GM12875 (cell line): ENCODE data around the gene APOL5.

ENCODE experiments used
- H3K4me3 ChIP-seq: one replicate; pipeline ENCODE4 v1.5.1; 2011; ENCODE audit warnings: low read depth, low read length, control low read depth
- TF ChIP-seq, protein P1 (sequence below): IDR thresholded peaks from 2 replicates; pipeline ENCODE4 v1.5.1; 2011; ENCODE audit warnings: low read depth, mild to moderate bottlenecking, control low read depth, inconsistent platforms, low read length, moderate library complexity, borderline replicate concordance; ENCODE audit not compliant: insufficient read depth

APOL5 gene

DNA sequence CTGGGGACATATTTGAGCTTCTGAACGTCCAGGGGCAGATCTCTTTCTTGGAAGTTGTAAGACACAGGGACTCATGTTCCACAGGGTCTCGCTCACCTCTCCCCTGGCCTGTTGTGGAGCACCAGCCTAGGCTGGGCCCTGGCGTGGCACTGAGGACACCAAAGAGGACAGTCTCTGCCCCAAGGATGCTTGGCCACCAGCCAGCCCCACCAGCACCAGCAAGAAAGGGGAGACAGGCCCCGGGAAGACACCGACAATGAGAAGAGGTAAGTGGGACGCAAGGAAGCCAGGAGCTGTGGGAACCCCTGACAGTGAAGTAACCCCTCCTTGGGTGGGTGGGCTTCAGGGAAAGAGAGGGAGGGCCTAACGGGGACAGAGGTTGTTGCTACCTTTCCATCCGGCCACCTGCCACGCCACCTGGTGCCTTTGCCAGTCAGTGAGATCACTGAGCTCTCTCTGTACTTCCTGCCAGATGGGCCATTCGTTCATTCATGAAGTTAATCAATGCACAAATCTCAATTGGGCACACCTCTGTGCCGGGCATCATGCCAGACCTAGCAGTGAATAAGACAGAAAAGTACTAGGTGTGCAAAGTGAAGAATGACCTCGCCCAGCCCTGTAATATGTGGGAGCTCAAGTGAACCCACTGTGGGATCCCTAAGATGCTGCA is 11.1 kb downstream of the APOL5 start:
- TF ChIP-seq, protein P1, sequence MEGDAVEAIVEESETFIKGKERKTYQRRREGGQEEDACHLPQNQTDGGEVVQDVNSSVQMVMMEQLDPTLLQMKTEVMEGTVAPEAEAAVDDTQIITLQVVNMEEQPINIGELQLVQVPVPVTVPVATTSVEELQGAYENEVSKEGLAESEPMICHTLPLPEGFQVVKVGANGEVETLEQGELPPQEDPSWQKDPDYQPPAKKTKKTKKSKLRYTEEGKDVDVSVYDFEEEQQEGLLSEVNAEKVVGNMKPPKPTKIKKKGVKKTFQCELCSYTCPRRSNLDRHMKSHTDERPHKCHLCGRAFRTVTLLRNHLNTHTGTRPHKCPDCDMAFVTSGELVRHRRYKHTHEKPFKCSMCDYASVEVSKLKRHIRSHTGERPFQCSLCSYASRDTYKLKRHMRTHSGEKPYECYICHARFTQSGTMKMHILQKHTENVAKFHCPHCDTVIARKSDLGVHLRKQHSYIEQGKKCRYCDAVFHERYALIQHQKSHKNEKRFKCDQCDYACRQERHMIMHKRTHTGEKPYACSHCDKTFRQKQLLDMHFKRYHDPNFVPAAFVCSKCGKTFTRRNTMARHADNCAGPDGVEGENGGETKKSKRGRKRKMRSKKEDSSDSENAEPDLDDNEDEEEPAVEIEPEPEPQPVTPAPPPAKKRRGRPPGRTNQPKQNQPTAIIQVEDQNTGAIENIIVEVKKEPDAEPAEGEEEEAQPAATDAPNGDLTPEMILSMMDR, result no peak
- no peak overlapping the region for H3K4me3 ChIP-seq

DNA sequence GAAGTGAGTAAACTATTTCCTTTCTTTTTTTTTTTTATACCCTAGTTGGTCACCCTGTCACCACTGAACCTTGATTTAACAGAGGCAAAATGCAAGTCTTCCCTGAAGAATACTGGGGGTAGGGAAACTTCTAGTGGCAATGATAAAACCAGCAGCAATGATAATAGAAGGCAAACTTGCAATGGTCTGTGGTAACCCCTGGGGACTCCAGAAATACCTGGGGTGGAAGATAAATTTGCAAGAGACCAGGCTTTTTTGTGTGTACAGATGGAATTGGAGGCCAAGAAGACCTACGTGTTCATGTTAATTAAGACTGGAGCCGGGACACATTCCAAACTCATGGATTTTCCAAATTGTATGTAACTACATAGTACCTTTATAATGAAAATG is 11.6 kb downstream of the APOL5 start:
- H3K4me3 ChIP-seq, result no peak overlapping the region
- TF ChIP-seq, protein P1, result no peak

DNA sequence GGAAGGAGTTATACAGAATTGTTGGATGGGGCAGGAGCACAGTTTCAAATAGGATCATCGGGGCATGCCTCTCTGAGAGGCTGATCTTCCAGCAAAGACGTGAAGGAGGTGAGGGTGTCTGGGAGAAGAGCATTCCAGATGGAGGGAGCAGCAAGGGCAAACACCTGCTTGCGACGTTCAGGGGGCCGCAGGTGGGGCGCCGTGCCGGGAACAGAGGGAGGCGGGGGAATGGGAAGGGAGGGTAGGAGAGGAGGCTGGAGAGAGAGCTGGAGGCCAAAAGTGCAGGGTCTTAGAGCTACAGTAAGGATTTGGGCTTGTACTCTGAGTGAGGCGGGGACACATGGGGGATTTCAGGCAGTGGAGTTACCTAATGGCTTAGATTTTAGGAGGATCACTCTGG is 13.6 kb downstream of the APOL5 start:
- H3K4me3 ChIP-seq, result no peak overlapping the region
- TF ChIP-seq, protein P1, result no peak

DNA sequence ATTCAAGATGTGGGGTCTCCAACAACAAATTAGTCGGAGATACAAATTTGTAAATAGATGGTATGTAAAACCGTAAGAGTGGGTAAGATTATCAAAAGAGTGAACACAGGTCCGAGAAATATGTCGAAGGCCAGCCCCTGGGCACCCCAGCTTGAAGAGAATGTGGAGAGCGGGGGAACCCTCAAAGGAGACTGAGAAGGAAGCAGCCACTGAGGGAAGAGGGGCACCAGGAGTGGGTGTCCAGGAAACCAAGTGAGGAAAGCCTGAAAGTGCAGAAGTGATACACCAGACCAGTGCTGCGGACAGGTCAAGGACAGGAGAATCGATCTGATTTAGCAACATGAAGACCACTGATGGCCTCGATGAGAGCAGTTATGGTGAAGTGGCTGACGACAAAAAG is 14.4 kb downstream of the APOL5 start:
- H3K4me3 ChIP-seq, result no peak overlapping the region
- TF ChIP-seq, protein P1, result no peak

DNA sequence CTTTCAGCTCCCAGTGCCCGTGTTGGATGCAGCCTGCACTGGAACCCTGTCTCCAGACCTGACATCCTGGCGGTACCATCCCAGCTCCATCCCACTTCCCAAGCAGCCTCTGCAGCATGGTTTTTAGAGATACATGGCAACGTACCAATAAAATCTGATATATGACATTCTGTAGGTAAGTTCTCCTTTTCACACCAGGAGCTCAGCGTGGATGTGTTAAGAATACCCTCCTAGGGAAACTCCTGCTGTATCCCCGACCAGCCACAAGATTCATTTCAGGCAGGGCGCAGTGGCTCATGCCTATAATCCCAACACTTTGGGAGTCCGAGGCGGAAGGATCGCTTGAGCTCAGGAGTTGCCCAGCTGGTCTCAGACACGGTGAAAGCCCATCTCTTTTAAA is 15.4 kb downstream of the APOL5 start:
- TF ChIP-seq, protein P1, result no peak

DNA sequence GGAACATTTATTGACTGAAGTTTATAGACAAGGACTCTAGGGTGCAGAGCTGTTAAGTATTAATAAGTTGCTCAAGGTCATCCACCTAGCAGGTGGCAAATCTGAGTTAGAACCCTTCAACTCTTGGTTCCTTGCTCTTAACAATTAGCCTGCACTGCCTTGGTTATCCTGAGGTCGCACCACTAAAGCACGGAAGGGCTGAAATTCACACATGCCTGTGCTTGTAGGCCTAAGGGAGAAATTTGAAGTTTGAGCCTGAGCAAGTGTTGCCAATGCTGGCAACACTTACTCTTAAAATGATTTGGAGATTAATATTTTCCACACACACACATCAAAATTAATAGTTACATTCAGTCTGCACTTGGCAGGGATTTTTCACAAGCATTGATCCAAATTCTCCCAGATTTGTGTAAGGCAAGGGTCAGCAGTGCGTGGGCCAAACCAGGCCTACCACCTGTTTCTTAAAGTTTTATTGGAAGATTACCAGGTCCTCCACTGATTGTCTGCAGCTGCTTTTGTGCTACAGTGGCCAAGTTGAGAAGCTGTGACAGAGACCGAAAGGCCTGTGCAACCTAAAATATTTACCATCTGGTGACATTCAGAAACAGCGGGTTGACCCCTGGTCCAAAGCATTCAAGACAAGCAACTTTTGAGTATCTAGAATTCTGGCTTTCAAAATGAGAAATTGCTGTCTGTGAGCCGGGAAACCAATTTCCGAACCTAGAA is 16.3 kb downstream of the APOL5 start:
- no peak overlapping the region for H3K4me3 ChIP-seq
- TF ChIP-seq, protein P1, result no peak

More for the DNA sequence above, 15.4 kb downstream of the APOL5 start:
- no peak overlapping the region for H3K4me3 ChIP-seq

DNA sequence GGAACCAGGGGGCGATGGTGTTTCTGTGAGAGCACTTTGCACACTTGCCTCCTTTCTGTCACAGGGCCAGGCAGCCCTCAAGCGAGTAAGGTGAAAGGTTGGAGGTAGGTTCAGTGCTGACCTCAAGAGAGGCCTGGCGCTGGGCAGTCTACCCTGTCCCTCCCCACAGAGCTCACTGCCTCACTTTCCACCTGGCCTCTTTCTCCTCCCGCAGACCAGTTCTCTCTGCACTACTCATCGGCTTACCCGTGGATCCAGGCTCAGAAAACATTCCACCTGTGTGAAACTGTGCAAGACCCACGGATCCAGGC is 16.8 kb downstream of the APOL5 start:
- H3K4me3 ChIP-seq, result no peak overlapping the region
- TF ChIP-seq, protein P1, result no peak
